ENCODE measurements around the gene MAN1C1.

GRCh38 chr1:25829046-25829445, 212.5 kb downstream of the MAN1C1 start:
- TF ChIP-seq, protein P1, sequence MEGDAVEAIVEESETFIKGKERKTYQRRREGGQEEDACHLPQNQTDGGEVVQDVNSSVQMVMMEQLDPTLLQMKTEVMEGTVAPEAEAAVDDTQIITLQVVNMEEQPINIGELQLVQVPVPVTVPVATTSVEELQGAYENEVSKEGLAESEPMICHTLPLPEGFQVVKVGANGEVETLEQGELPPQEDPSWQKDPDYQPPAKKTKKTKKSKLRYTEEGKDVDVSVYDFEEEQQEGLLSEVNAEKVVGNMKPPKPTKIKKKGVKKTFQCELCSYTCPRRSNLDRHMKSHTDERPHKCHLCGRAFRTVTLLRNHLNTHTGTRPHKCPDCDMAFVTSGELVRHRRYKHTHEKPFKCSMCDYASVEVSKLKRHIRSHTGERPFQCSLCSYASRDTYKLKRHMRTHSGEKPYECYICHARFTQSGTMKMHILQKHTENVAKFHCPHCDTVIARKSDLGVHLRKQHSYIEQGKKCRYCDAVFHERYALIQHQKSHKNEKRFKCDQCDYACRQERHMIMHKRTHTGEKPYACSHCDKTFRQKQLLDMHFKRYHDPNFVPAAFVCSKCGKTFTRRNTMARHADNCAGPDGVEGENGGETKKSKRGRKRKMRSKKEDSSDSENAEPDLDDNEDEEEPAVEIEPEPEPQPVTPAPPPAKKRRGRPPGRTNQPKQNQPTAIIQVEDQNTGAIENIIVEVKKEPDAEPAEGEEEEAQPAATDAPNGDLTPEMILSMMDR (IDR thresholded peaks at IDR 0.05), result no peak
- no peak for TF ChIP-seq POLR2AphosphoS5 (IDR thresholded peaks at IDR 0.05; ENCODE audit: low read depth, low read length)
- TF ChIP-seq, protein P2, sequence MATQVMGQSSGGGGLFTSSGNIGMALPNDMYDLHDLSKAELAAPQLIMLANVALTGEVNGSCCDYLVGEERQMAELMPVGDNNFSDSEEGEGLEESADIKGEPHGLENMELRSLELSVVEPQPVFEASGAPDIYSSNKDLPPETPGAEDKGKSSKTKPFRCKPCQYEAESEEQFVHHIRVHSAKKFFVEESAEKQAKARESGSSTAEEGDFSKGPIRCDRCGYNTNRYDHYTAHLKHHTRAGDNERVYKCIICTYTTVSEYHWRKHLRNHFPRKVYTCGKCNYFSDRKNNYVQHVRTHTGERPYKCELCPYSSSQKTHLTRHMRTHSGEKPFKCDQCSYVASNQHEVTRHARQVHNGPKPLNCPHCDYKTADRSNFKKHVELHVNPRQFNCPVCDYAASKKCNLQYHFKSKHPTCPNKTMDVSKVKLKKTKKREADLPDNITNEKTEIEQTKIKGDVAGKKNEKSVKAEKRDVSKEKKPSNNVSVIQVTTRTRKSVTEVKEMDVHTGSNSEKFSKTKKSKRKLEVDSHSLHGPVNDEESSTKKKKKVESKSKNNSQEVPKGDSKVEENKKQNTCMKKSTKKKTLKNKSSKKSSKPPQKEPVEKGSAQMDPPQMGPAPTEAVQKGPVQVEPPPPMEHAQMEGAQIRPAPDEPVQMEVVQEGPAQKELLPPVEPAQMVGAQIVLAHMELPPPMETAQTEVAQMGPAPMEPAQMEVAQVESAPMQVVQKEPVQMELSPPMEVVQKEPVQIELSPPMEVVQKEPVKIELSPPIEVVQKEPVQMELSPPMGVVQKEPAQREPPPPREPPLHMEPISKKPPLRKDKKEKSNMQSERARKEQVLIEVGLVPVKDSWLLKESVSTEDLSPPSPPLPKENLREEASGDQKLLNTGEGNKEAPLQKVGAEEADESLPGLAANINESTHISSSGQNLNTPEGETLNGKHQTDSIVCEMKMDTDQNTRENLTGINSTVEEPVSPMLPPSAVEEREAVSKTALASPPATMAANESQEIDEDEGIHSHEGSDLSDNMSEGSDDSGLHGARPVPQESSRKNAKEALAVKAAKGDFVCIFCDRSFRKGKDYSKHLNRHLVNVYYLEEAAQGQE (IDR thresholded peaks at IDR 0.05; ENCODE audit: insufficient read depth in 1 of 2, low read depth in 2 of 2, low read length in 1 of 2), result no peak
- TF ChIP-seq SIN3A (IDR thresholded peaks at IDR 0.05; ENCODE audit: borderline replicate concordance, insufficient read depth, low read depth, low read length), result no peak
- TF ChIP-seq TCF7L2 (IDR thresholded peaks at IDR 0.05; ENCODE audit: low read depth, low read length), result no peak
